Neural progenitor cell (in vitro differentiated cells): ENCODE data around the gene HDDC2.

Experiments used
- CTCF ChIP-seq: fragments of 200-600 bp; sonication (generic); IDR thresholded peaks from 2 replicates; pipeline ENCODE4 v1.5.1; 2017; ENCODE audit warnings: antibody characterized with exemption, mild to moderate bottlenecking
- EZH2 ChIP-seq: fragments of 200-600 bp; sonication (generic); IDR thresholded peaks from 2 replicates; pipeline ENCODE4 v1.6.1; 2017; ENCODE audit warnings: antibody characterized with exemption, mild to moderate bottlenecking, moderate library complexity
- EZH2phosphoT487 ChIP-seq: fragments of 200-600 bp; sonication (generic); IDR thresholded peaks from 2 replicates; pipeline ENCODE4 v1.6.1; 2017; ENCODE audit warnings: antibody characterized with exemption

- TF ChIP-seq CTCF: no peak
- TF ChIP-seq EZH2: no peak
- no peak for TF ChIP-seq EZH2phosphoT487
These were observed 3.3 kb upstream of the HDDC2 start for GRCh38 chr6:125304970-125305660.
